IMR-90 (cell line): ENCODE measurements around the gene GZF1. TPM values are rescaled to one million over a fixed set of nuclear protein-coding genes. Genes with fewer than 3 reads are reported as not detected.

Experiments used
- ATAC-seq: fragments of 200-7000 bp; cut with Tn5 transposase; 2 replicates; pipeline ENCODE4 v1.9.1; 2020; ENCODE audit warnings: low read depth, mild to moderate bottlenecking, moderate library complexity
- BruUV-seq: library from RNA; stranded (reverse); fragments of 400-500 nt; replicated peaks from 2 replicates; lab custom pipeline; 2021; lab: Mats Ljungman, UMichigan
- CTCF ChIA-PET: fragments of 300-600 bp; formaldehyde crosslinking; extraction: SDS; loops from one replicate; lab custom pipeline; 2021; ENCODE audit warnings: antibody characterized with exemption; lab: Yijun Ruan, JAX
- POLR2A ChIA-PET: fragments of 300-600 bp; sonication (Branson Sonifier 250); formaldehyde crosslinking; loops from one replicate; lab custom pipeline; 2022; ENCODE audit warnings: antibody characterized with exemption; ENCODE audit not compliant: unreplicated experiment; lab: Charles Lee
- DNase-seq: peaks from one replicate; pipeline ENCODE4 v3.0.0; 2013
- H2AFZ ChIP-seq: replicated peaks from 2 replicates; pipeline ENCODE3; 2013; ENCODE audit warnings: low read length, mild to moderate bottlenecking; ENCODE audit not compliant: poor library complexity
- H2AK5ac ChIP-seq: 2 replicates; pipeline ENCODE4 v1.6.1; 2013; ENCODE audit warnings: low read depth, low read length, inconsistent platforms
- H2AK9ac ChIP-seq: replicated peaks from 2 replicates; pipeline ENCODE3; 2013; ENCODE audit warnings: mild to moderate bottlenecking, low read depth, low read length, moderate library complexity; ENCODE audit not compliant: poor library complexity
- H2BK120ac ChIP-seq: 2 replicates; pipeline ENCODE4 v1.6.1; 2013; ENCODE audit warnings: low read depth, low read length, inconsistent platforms
- H2BK15ac ChIP-seq: 3 replicates; pipeline ENCODE4 v1.6.1; 2013; ENCODE audit warnings: low read depth, low read length, inconsistent platforms
- H2BK20ac ChIP-seq: 2 replicates; pipeline ENCODE4 v1.6.1; 2013; ENCODE audit warnings: low read depth, mild to moderate bottlenecking, inconsistent platforms, low read length, moderate library complexity
- H2BK5ac ChIP-seq: 2 replicates; pipeline ENCODE4 v1.6.1; 2013; ENCODE audit warnings: mild to moderate bottlenecking, low read depth, low read length, inconsistent platforms; ENCODE audit not compliant: poor library complexity, severe bottlenecking
- H3K14ac ChIP-seq: replicated peaks from 2 replicates; pipeline ENCODE4 v1.6.1; 2013; ENCODE audit warnings: low read depth, low read length, inconsistent platforms
- H3K18ac ChIP-seq: 2 replicates; pipeline ENCODE4 v1.6.1; 2013; ENCODE audit warnings: low read depth, low read length, control low read depth
- H3K23ac ChIP-seq: 2 replicates; pipeline ENCODE4 v1.6.1; 2013; ENCODE audit warnings: low read depth, low read length, inconsistent platforms
- H3K27ac ChIP-seq: 2 replicates; pipeline ENCODE4 v1.5.1; 2013; ENCODE audit warnings: mild to moderate bottlenecking, control low read depth, low read length; ENCODE audit not compliant: insufficient read depth
- H3K27me3 ChIP-seq: 2 replicates; pipeline ENCODE4 v1.6.1; 2013; ENCODE audit warnings: low read length; ENCODE audit not compliant: control insufficient read depth, insufficient read depth
- H3K36me3 ChIP-seq: 2 replicates; pipeline ENCODE4 v1.6.1; 2013; ENCODE audit warnings: low read length, mixed read lengths; ENCODE audit not compliant: control insufficient read depth, insufficient read depth
- H3K4ac ChIP-seq: 2 replicates; pipeline ENCODE4 v1.6.1; 2013; ENCODE audit warnings: low read depth, low read length, inconsistent platforms
- H3K4me1 ChIP-seq: 2 replicates; pipeline ENCODE4 v1.6.1; 2013; ENCODE audit warnings: low read length, mixed read lengths; ENCODE audit not compliant: control insufficient read depth, insufficient read depth
- H3K4me2 ChIP-seq: 2 replicates; pipeline ENCODE4 v1.6.1; 2013; ENCODE audit warnings: low read depth, mild to moderate bottlenecking, control low read depth, low read length, moderate library complexity
- H3K4me3 ChIP-seq: 2 replicates; pipeline ENCODE4 v1.5.1; 2013; ENCODE audit warnings: low read depth, mild to moderate bottlenecking, control low read depth, low read length, moderate library complexity; ENCODE audit not compliant: insufficient read depth
- H3K56ac ChIP-seq: 2 replicates; pipeline ENCODE4 v1.6.1; 2013; ENCODE audit warnings: low read length, inconsistent platforms; ENCODE audit not compliant: insufficient read depth; ENCODE audit errors: extremely low read depth
- H3K79me1 ChIP-seq, 2 experiments: 2 replicates each; pipeline ENCODE4 v1.6.1; 2013; ENCODE audit warnings: low read length in 2 of 2, inconsistent platforms in 1 of 2, low read depth in 1 of 2
- H3K9ac ChIP-seq: 2 replicates; pipeline ENCODE4 v1.6.1; 2013; ENCODE audit warnings: low read depth, low read length, control low read depth
- H3K9me1 ChIP-seq: 2 replicates; pipeline ENCODE4 v1.6.1; 2013; ENCODE audit warnings: low read length, inconsistent platforms; ENCODE audit not compliant: insufficient read depth
- H3K9me3 ChIP-seq: 2 replicates; pipeline ENCODE4 v1.6.1; 2013; ENCODE audit warnings: low read length; ENCODE audit not compliant: control insufficient read depth, insufficient read depth
- H4K20me1 ChIP-seq: 2 replicates; pipeline ENCODE4 v1.6.1; 2013; ENCODE audit warnings: low read length, inconsistent platforms; ENCODE audit not compliant: insufficient read depth
- H4K5ac ChIP-seq: 2 replicates; pipeline ENCODE4 v1.6.1; 2013; ENCODE audit warnings: mild to moderate bottlenecking, low read depth, low read length, control low read depth
- H4K8ac ChIP-seq, 2 experiments: 2 replicates each; pipeline ENCODE4 v1.6.1; 2013; ENCODE audit warnings: low read depth in 2 of 2, low read length in 2 of 2, control low read depth in 1 of 2, inconsistent platforms in 1 of 2
- H4K91ac ChIP-seq: 2 replicates; pipeline ENCODE4 v1.6.1; 2013; ENCODE audit warnings: low read depth, low read length, inconsistent platforms; ENCODE audit not compliant: insufficient read depth
- BHLHE40 ChIP-seq: fragments of 150-350 bp; IDR thresholded peaks from 2 replicates; pipeline ENCODE4 v1.6.1; 2016; ENCODE audit warnings: mild to moderate bottlenecking, low read depth, low read length
- CHD1 ChIP-seq: IDR thresholded peaks from 2 replicates; pipeline ENCODE4 v1.6.1; 2012; ENCODE audit warnings: low read depth, low read length, improper control_type of control experiment
- CTCF ChIP-seq: conservative IDR thresholded peaks from 2 replicates; pipeline ENCODE4 v1.5.1; 2012; ENCODE audit warnings: mild to moderate bottlenecking, low read depth, low read length, improper control_type of control experiment
- ELK1 ChIP-seq: fragments of 150-350 bp; IDR thresholded peaks from 2 replicates; pipeline ENCODE4 v1.6.1; 2016; ENCODE audit warnings: low read depth, mild to moderate bottlenecking, low read length, moderate library complexity, borderline replicate concordance
- FOS ChIP-seq: fragments of 150-350 bp; IDR thresholded peaks from 2 replicates; pipeline ENCODE4 v1.6.1; 2016; ENCODE audit warnings: low read depth, low read length
- MAZ ChIP-seq: IDR thresholded peaks from 2 replicates; pipeline ENCODE4 v1.6.1; 2012; ENCODE audit warnings: low read depth, mild to moderate bottlenecking, low read length, improper control_type of control experiment, moderate library complexity, borderline replicate concordance
- NFE2L2 ChIP-seq: fragments of 150-350 bp; IDR thresholded peaks from 2 replicates; pipeline ENCODE4 v1.6.1; 2016; ENCODE audit warnings: low read depth, mild to moderate bottlenecking, low read length
- RFX5 ChIP-seq: IDR thresholded peaks from 2 replicates; pipeline ENCODE4 v1.8.0; 2012; ENCODE audit warnings: low read depth, mild to moderate bottlenecking, low read length, moderate library complexity
- USF2 ChIP-seq: fragments of 150-350 bp; IDR thresholded peaks from 2 replicates; pipeline ENCODE4 v1.6.1; 2017; ENCODE audit warnings: mild to moderate bottlenecking, antibody characterized with exemption, low read length, low read depth
- WGBS, 2 experiments: methylation state at CpG; one replicate each; pipeline versions ENCODE4 v1.1.5 to v1.1.7; 2013; ENCODE audit warnings: missing lambda C conversion rate in 2 of 2; ENCODE audit not compliant: insufficient read length in 1 of 2; ENCODE audit errors: extremely low coverage in 2 of 2; 5-methylcytosine and 5-hydroxymethylcytosine counted together
- dilution Hi-C: fragments of 300-500 bp; cut with HindIII; formaldehyde crosslinking; loops from one replicate; pipeline ENCODE4 v1.14.3; 2018; ENCODE audit warnings: low sequenced_read_pairs; ENCODE audit not compliant: unreplicated experiment
- in situ Hi-C: fragments of 300-500 bp; cut with MboI; formaldehyde crosslinking; loops from 3 replicates; pipeline ENCODE4 v1.14.3; 2019; ENCODE audit warnings: low sequenced_read_pairs, inconsistent platforms, mixed read lengths
- intact Hi-C: fragments of 100-400 bp; cut with micrococcal nuclease; formaldehyde crosslinking; loops from 2 replicates; pipeline ENCODE4 v1.10.0; 2022
- polyA plus RNA-seq, 3 experiments: library from polyadenylated mRNA; depleted of rRNA; stranded (reverse); fragments of >200 nt; gene quantifications; 2 replicates each; pipeline ENCODE4 v1.2.3, GENCODE V29; 2012; ENCODE audit warnings: low replicate concordance in 1 of 3
- total RNA-seq: library from RNA; depleted of rRNA; stranded (reverse); fragments of >200 nt; gene quantifications from 2 replicates; pipeline ENCODE4 v1.2.3, GENCODE V29; 2012

The GZF1 gene
- total and polyA plus RNA-seq, 2 of the 4 experiments (the other 2 are of a cell fraction): 23.7 to 24.7 TPM

GRCh38 chr20:23410916-23411695 lies 49.1 kb downstream of the GZF1 start (continued):
- TF ChIP-seq ELK1: no peak

- Histone ChIP-seq H4K8ac (no peak overlapping the region), H2BK15ac (no peak overlapping the region), H3K4me3 (no peak overlapping the region), H3K4me1 (peaks cover 7% of the 10 kb centered on the region), H3K9me3 (no peaks in the 10 kb centered on the region), H3K4ac (no peak overlapping the region), H3K56ac (no peak overlapping the region), H3K79me1 (peaks cover 11 to 54% of the 10 kb centered on the region in 2 experiments), H3K14ac (0 out of 2 replicates have a peak overlapping the region, but pooled peaks have one; percentile 67), H3K18ac (no peak overlapping the region), H3K36me3 (no peaks in the 10 kb centered on the region), H4K91ac (no peak overlapping the region), H4K20me1 (peaks cover 42% of the 10 kb centered on the region), H3K9ac (no peak overlapping the region; the same call in 1 of the 2 replicates), H2AK5ac (no peak overlapping the region; the same call in 1 of the 2 replicates), H3K27me3 (no peaks in the 10 kb centered on the region), H2AK9ac (no peak overlapping the region), H3K9me1 (0 out of 2 replicates have a peak, but pooled peaks cover 6% of the 10 kb centered on the region), H3K27ac (no peak overlapping the region), H4K5ac (no peak overlapping the region), H2BK5ac (no peak overlapping the region), H2AFZ (no peak overlapping the region), H2BK20ac (no peak overlapping the region), H3K4me2 (peak overlapping the region; percentile 52), H2BK120ac (no peak overlapping the region), H3K23ac (no peak overlapping the region)
- in situ Hi-C loops (no loop called here), intact Hi-C loops (no loop called here), dilution Hi-C loops (no loop called here)
- POLR2A ChIA-PET: no interaction called here
- WGBS, 2 experiments: no CpG with 5 or more reads among the region's 1 CpG
- BruUV-seq: no TSS peak
- ATAC-seq (peak; percentile 55), DNase-seq (peak; percentile 7)
- TF ChIP-seq FOS (no peak), USF2 (no peak; the same call in 1 of the 2 replicates), MAZ (no peak), ELK1 (no peak), CHD1 (no peak), CTCF (no peak), BHLHE40 (no peak; the same call in 1 of the 2 replicates), NFE2L2 (no peak), RFX5 (no peak)
- CTCF ChIA-PET: no interaction called here
These were observed 50.0 kb downstream of the GZF1 start for GRCh38 chr20:23412026-23412425.
